IMR-90 (cell line): Measurements from ENCODE around the gene LCTL. TPM values are rescaled to one million over a fixed set of nuclear protein-coding genes. Genes with fewer than 3 reads are reported as not detected.

Experiments
- ATAC-seq: fragments of 200-7000 bp; cut with Tn5 transposase; 2 replicates; pipeline ENCODE4 v1.9.1; 2020; ENCODE audit warnings: low read depth, mild to moderate bottlenecking, moderate library complexity
- BruUV-seq: library from RNA; stranded (reverse); fragments of 400-500 nt; replicated peaks from 2 replicates; lab custom pipeline; 2021; lab: Mats Ljungman, UMichigan
- CTCF ChIA-PET: fragments of 300-600 bp; formaldehyde crosslinking; extraction: SDS; loops from one replicate; lab custom pipeline; 2021; ENCODE audit warnings: antibody characterized with exemption; lab: Yijun Ruan, JAX
- POLR2A ChIA-PET: fragments of 300-600 bp; sonication (Branson Sonifier 250); formaldehyde crosslinking; loops from one replicate; lab custom pipeline; 2022; ENCODE audit warnings: antibody characterized with exemption; ENCODE audit not compliant: unreplicated experiment; lab: Charles Lee
- DNase-seq: peaks from one replicate; pipeline ENCODE4 v3.0.0; 2013
- H2AFZ ChIP-seq: replicated peaks from 2 replicates; pipeline ENCODE3; 2013; ENCODE audit warnings: low read length, mild to moderate bottlenecking; ENCODE audit not compliant: poor library complexity
- H2AK5ac ChIP-seq: 2 replicates; pipeline ENCODE4 v1.6.1; 2013; ENCODE audit warnings: low read depth, low read length, inconsistent platforms
- H2AK9ac ChIP-seq: replicated peaks from 2 replicates; pipeline ENCODE3; 2013; ENCODE audit warnings: mild to moderate bottlenecking, low read depth, low read length, moderate library complexity; ENCODE audit not compliant: poor library complexity
- H2BK120ac ChIP-seq: 2 replicates; pipeline ENCODE4 v1.6.1; 2013; ENCODE audit warnings: low read depth, low read length, inconsistent platforms
- H2BK15ac ChIP-seq: 3 replicates; pipeline ENCODE4 v1.6.1; 2013; ENCODE audit warnings: low read depth, low read length, inconsistent platforms
- H2BK20ac ChIP-seq: 2 replicates; pipeline ENCODE4 v1.6.1; 2013; ENCODE audit warnings: low read depth, mild to moderate bottlenecking, inconsistent platforms, low read length, moderate library complexity
- H2BK5ac ChIP-seq: 2 replicates; pipeline ENCODE4 v1.6.1; 2013; ENCODE audit warnings: mild to moderate bottlenecking, low read depth, low read length, inconsistent platforms; ENCODE audit not compliant: poor library complexity, severe bottlenecking
- H3K14ac ChIP-seq: replicated peaks from 2 replicates; pipeline ENCODE4 v1.6.1; 2013; ENCODE audit warnings: low read depth, low read length, inconsistent platforms
- H3K18ac ChIP-seq: 2 replicates; pipeline ENCODE4 v1.6.1; 2013; ENCODE audit warnings: low read depth, low read length, control low read depth
- H3K23ac ChIP-seq: 2 replicates; pipeline ENCODE4 v1.6.1; 2013; ENCODE audit warnings: low read depth, low read length, inconsistent platforms
- H3K27ac ChIP-seq: 2 replicates; pipeline ENCODE4 v1.5.1; 2013; ENCODE audit warnings: mild to moderate bottlenecking, control low read depth, low read length; ENCODE audit not compliant: insufficient read depth
- H3K27me3 ChIP-seq: 2 replicates; pipeline ENCODE4 v1.6.1; 2013; ENCODE audit warnings: low read length; ENCODE audit not compliant: control insufficient read depth, insufficient read depth
- H3K36me3 ChIP-seq: 2 replicates; pipeline ENCODE4 v1.6.1; 2013; ENCODE audit warnings: low read length, mixed read lengths; ENCODE audit not compliant: control insufficient read depth, insufficient read depth
- H3K4ac ChIP-seq: 2 replicates; pipeline ENCODE4 v1.6.1; 2013; ENCODE audit warnings: low read depth, low read length, inconsistent platforms
- H3K4me1 ChIP-seq: 2 replicates; pipeline ENCODE4 v1.6.1; 2013; ENCODE audit warnings: low read length, mixed read lengths; ENCODE audit not compliant: control insufficient read depth, insufficient read depth
- H3K4me2 ChIP-seq: 2 replicates; pipeline ENCODE4 v1.6.1; 2013; ENCODE audit warnings: low read depth, mild to moderate bottlenecking, control low read depth, low read length, moderate library complexity
- H3K4me3 ChIP-seq: 2 replicates; pipeline ENCODE4 v1.5.1; 2013; ENCODE audit warnings: low read depth, mild to moderate bottlenecking, control low read depth, low read length, moderate library complexity; ENCODE audit not compliant: insufficient read depth
- H3K56ac ChIP-seq: 2 replicates; pipeline ENCODE4 v1.6.1; 2013; ENCODE audit warnings: low read length, inconsistent platforms; ENCODE audit not compliant: insufficient read depth; ENCODE audit errors: extremely low read depth
- H3K79me1 ChIP-seq, 2 experiments: 2 replicates each; pipeline ENCODE4 v1.6.1; 2013; ENCODE audit warnings: low read length in 2 of 2, inconsistent platforms in 1 of 2, low read depth in 1 of 2
- H3K9ac ChIP-seq: 2 replicates; pipeline ENCODE4 v1.6.1; 2013; ENCODE audit warnings: low read depth, low read length, control low read depth
- H3K9me1 ChIP-seq: 2 replicates; pipeline ENCODE4 v1.6.1; 2013; ENCODE audit warnings: low read length, inconsistent platforms; ENCODE audit not compliant: insufficient read depth
- H3K9me3 ChIP-seq: 2 replicates; pipeline ENCODE4 v1.6.1; 2013; ENCODE audit warnings: low read length; ENCODE audit not compliant: control insufficient read depth, insufficient read depth
- H4K20me1 ChIP-seq: 2 replicates; pipeline ENCODE4 v1.6.1; 2013; ENCODE audit warnings: low read length, inconsistent platforms; ENCODE audit not compliant: insufficient read depth
- H4K5ac ChIP-seq: 2 replicates; pipeline ENCODE4 v1.6.1; 2013; ENCODE audit warnings: mild to moderate bottlenecking, low read depth, low read length, control low read depth
- H4K8ac ChIP-seq, 2 experiments: 2 replicates each; pipeline ENCODE4 v1.6.1; 2013; ENCODE audit warnings: low read depth in 2 of 2, low read length in 2 of 2, control low read depth in 1 of 2, inconsistent platforms in 1 of 2
- H4K91ac ChIP-seq: 2 replicates; pipeline ENCODE4 v1.6.1; 2013; ENCODE audit warnings: low read depth, low read length, inconsistent platforms; ENCODE audit not compliant: insufficient read depth
- CHD1 ChIP-seq: IDR thresholded peaks from 2 replicates; pipeline ENCODE4 v1.6.1; 2012; ENCODE audit warnings: low read depth, low read length, improper control_type of control experiment
- NFE2L2 ChIP-seq: fragments of 150-350 bp; IDR thresholded peaks from 2 replicates; pipeline ENCODE4 v1.6.1; 2016; ENCODE audit warnings: low read depth, mild to moderate bottlenecking, low read length
- POLR2A ChIP-seq: IDR thresholded peaks from 2 replicates; pipeline ENCODE4 v1.6.1; 2012; ENCODE audit warnings: mild to moderate bottlenecking, low read depth, low read length
- RFX5 ChIP-seq: IDR thresholded peaks from 2 replicates; pipeline ENCODE4 v1.8.0; 2012; ENCODE audit warnings: low read depth, mild to moderate bottlenecking, low read length, moderate library complexity
- WGBS, 2 experiments: methylation state at CpG; one replicate each; pipeline versions ENCODE4 v1.1.5 to v1.1.7; 2013; ENCODE audit warnings: missing lambda C conversion rate in 2 of 2; ENCODE audit not compliant: insufficient read length in 1 of 2; ENCODE audit errors: extremely low coverage in 2 of 2; 5-methylcytosine and 5-hydroxymethylcytosine counted together
- dilution Hi-C: fragments of 300-500 bp; cut with HindIII; formaldehyde crosslinking; loops from one replicate; pipeline ENCODE4 v1.14.3; 2018; ENCODE audit warnings: low sequenced_read_pairs; ENCODE audit not compliant: unreplicated experiment
- in situ Hi-C: fragments of 300-500 bp; cut with MboI; formaldehyde crosslinking; loops from 3 replicates; pipeline ENCODE4 v1.14.3; 2019; ENCODE audit warnings: low sequenced_read_pairs, inconsistent platforms, mixed read lengths
- intact Hi-C: fragments of 100-400 bp; cut with micrococcal nuclease; formaldehyde crosslinking; loops from 2 replicates; pipeline ENCODE4 v1.10.0; 2022
- polyA plus RNA-seq, 3 experiments: library from polyadenylated mRNA; depleted of rRNA; stranded (reverse); fragments of >200 nt; gene quantifications; 2 replicates each; pipeline ENCODE4 v1.2.3, GENCODE V29; 2012; ENCODE audit warnings: low replicate concordance in 1 of 3
- total RNA-seq: library from RNA; depleted of rRNA; stranded (reverse); fragments of >200 nt; gene quantifications from 2 replicates; pipeline ENCODE4 v1.2.3, GENCODE V29; 2012

LCTL gene
- total and polyA plus RNA-seq, 2 of the 4 experiments (the other 2 are of a cell fraction) = 10.3 to 10.4 TPM

DNA sequence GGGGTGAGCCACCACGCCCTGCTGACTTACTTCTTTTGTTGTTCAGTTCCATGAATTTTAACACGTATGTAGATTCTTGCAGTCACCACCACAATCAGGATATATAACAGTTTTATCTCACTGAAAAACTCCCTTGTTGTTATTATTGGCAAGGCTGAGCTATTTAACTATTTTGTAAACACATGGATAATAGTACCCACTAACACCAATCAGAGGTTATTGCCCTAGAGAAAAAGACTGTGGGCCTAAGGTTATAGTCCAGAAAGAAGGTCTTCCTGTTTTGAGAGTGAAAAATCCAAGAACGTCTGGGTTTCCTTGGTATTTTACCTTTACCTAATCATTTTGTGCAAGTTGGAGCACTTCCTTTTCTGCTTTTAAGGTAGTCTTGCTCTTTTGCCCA is 51.2 kb downstream of the LCTL start:
- in situ Hi-C loops = no loop called here
- H4K5ac ChIP-seq = no peak overlapping the region
- ATAC-seq (no peak), DNase-seq (no peak)
- H3K9me1 ChIP-seq = no peaks in the 10 kb centered on the region
- H3K23ac ChIP-seq = no peak overlapping the region
- no peak overlapping the region for H3K27ac ChIP-seq
- no peak overlapping the region for H2BK120ac ChIP-seq
- no peak overlapping the region for H4K8ac ChIP-seq
- H2BK20ac ChIP-seq = no peak overlapping the region
- ChIA-PET CTCF (no interaction called here), POLR2A (no interaction called here)
- TF ChIP-seq RFX5 (no peak), NFE2L2 (no peak), POLR2A (no peak), CHD1 (no peak)
- no peak overlapping the region for H2AK9ac ChIP-seq
- H3K56ac ChIP-seq = no peak overlapping the region
- H2AK5ac ChIP-seq = no peak overlapping the region
- H3K79me1 ChIP-seq = peaks cover 0 to 15% of the 10 kb centered on the region in 2 experiments; a peak in 3 of 4 replicates
- H4K20me1 ChIP-seq = no peaks in the 10 kb centered on the region
- H3K9ac ChIP-seq = no peak overlapping the region
- H3K4me1 ChIP-seq = no peaks in the 10 kb centered on the region
- no peak overlapping the region for H2BK15ac ChIP-seq
- no peak overlapping the region for H2AFZ ChIP-seq
- H3K4ac ChIP-seq = no peak overlapping the region
- H3K27me3 ChIP-seq = no peaks in the 10 kb centered on the region
- H3K4me2 ChIP-seq = no peak overlapping the region
- dilution Hi-C loops = no loop called here
- H3K18ac ChIP-seq = no peak overlapping the region
- no peak overlapping the region for H3K4me3 ChIP-seq
- no peak overlapping the region for H2BK5ac ChIP-seq
- 86% methylated on average over 1 of the region's 3 CpGs; no CpG with 5 or more reads in 1 of the 2 experiments for WGBS, 2 experiments
- peaks cover 10% of the 10 kb centered on the region for H3K36me3 ChIP-seq
- intact Hi-C loops = no loop called here
- no peaks in the 10 kb centered on the region for H3K9me3 ChIP-seq
- H3K14ac ChIP-seq = no peak overlapping the region
- no peak overlapping the region for H4K91ac ChIP-seq
- no TSS peak for BruUV-seq
